HepG2 (cell line): Measurements from ENCODE around the gene ACVR2A. TPM values are rescaled to one million over a fixed set of nuclear protein-coding genes. Genes with fewer than 3 reads are reported as not detected.

Experiments
- ATM ChIP-seq: fragments of 450-650 bp; IDR thresholded peaks from 2 replicates; pipeline ENCODE4 v1.7.1; 2017; ENCODE audit warnings: mild to moderate bottlenecking, borderline replicate concordance
- CBFB ChIP-seq: sonication (generic); formaldehyde crosslinking; IDR thresholded peaks from 2 replicates; pipeline ENCODE4 v1.4.0; 2020; ENCODE audit warnings: missing genetic modification reagents
- CBX5 ChIP-seq: sonication (generic); formaldehyde crosslinking; IDR thresholded peaks from 2 replicates; pipeline ENCODE4 v1.4.0; 2020; ENCODE audit warnings: missing genetic modification reagents, borderline replicate concordance
- CENPX ChIP-seq: sonication (generic); formaldehyde crosslinking; IDR thresholded peaks from 2 replicates; pipeline ENCODE4 v1.9.0; 2021; ENCODE audit warnings: mild to moderate bottlenecking, missing genetic modification reagents, moderate library complexity
- FOXA3 ChIP-seq: IDR thresholded peaks from 2 replicates; pipeline ENCODE4 v1.6.1; 2016; ENCODE audit warnings: missing genetic modification reagents, missing compliant biosample characterization
- FOXP4 ChIP-seq: sonication (generic); formaldehyde crosslinking; IDR thresholded peaks from 2 replicates; pipeline ENCODE4 v1.4.0; 2020; ENCODE audit warnings: missing genetic modification reagents
- GLI4 ChIP-seq: sonication (generic); formaldehyde crosslinking; IDR thresholded peaks from 2 replicates; pipeline ENCODE4 v1.5.1; 2020; ENCODE audit warnings: missing genetic modification reagents, mild to moderate bottlenecking, moderate library complexity, borderline replicate concordance
- LCORL ChIP-seq, 2 experiments: fragments of 450-650 bp in 1 of 2; sonication (generic) in 1 of 2; formaldehyde crosslinking in 1 of 2; IDR thresholded peaks; 2 replicates each; pipeline versions ENCODE4 v1.5.0 to v1.6.1; 2017 to 2020; ENCODE audit warnings: antibody characterized with exemption in 1 of 2, missing genetic modification reagents in 1 of 2
- PAX8 ChIP-seq: sonication (generic); formaldehyde crosslinking; IDR thresholded peaks from 2 replicates; pipeline ENCODE4 v1.8.0; 2022; ENCODE audit warnings: mild to moderate bottlenecking, missing genetic modification reagents, borderline replicate concordance
- SIX1 ChIP-seq: sonication (generic); formaldehyde crosslinking; IDR thresholded peaks from 2 replicates; pipeline ENCODE4 v1.4.0; 2020; ENCODE audit warnings: missing genetic modification reagents, borderline replicate concordance
- SMAD3 ChIP-seq: sonication (generic); formaldehyde crosslinking; IDR thresholded peaks from 2 replicates; pipeline ENCODE4 v1.4.0; 2020; ENCODE audit warnings: missing genetic modification reagents
- SNRNP70 ChIP-seq: fragments of 200-400 bp; formaldehyde crosslinking; IDR thresholded peaks from 2 replicates; pipeline ENCODE4 v1.6.1; 2017; ENCODE audit warnings: mild to moderate bottlenecking, low read depth, low read length, moderate library complexity
- TCF7 ChIP-seq: sonication (generic); IDR thresholded peaks from 2 replicates; pipeline ENCODE4 v1.6.1; 2016; ENCODE audit warnings: antibody characterized with exemption, low read depth
- YEATS2 ChIP-seq: sonication (generic); formaldehyde crosslinking; IDR thresholded peaks from 2 replicates; pipeline ENCODE4 v1.4.0; 2020; ENCODE audit warnings: missing genetic modification reagents, borderline replicate concordance
- ZFP37 ChIP-seq: sonication (generic); formaldehyde crosslinking; IDR thresholded peaks from 2 replicates; pipeline ENCODE4 v1.4.0; 2020; ENCODE audit warnings: missing genetic modification reagents, borderline replicate concordance
- ZFY ChIP-seq: sonication (generic); formaldehyde crosslinking; IDR thresholded peaks from 2 replicates; pipeline ENCODE4 v1.4.0; 2020; ENCODE audit warnings: missing genetic modification reagents
- ZNF274 ChIP-seq: sonication (generic); formaldehyde crosslinking; IDR thresholded peaks from 2 replicates; pipeline ENCODE4 v1.5.1; 2020; ENCODE audit warnings: mild to moderate bottlenecking, missing genetic modification reagents
- ZNF629 ChIP-seq: sonication (generic); formaldehyde crosslinking; conservative IDR thresholded peaks from 2 replicates; pipeline ENCODE4 v1.5.0; 2020; ENCODE audit warnings: missing genetic modification reagents
- ZNF639 ChIP-seq: conservative IDR thresholded peaks from 2 replicates; pipeline ENCODE4 v1.6.1; 2018; ENCODE audit warnings: missing genetic modification reagents
- ZNF772 ChIP-seq: sonication (generic); formaldehyde crosslinking; IDR thresholded peaks from 2 replicates; pipeline ENCODE4 v1.5.0; 2020; ENCODE audit warnings: mild to moderate bottlenecking, missing genetic modification reagents
- ZNF784 ChIP-seq: sonication (generic); formaldehyde crosslinking; IDR thresholded peaks from 2 replicates; pipeline ENCODE4 v1.5.1; 2020; ENCODE audit warnings: missing genetic modification reagents, mild to moderate bottlenecking, borderline replicate concordance
- ZNF839 ChIP-seq: sonication (generic); formaldehyde crosslinking; IDR thresholded peaks from 2 replicates; pipeline ENCODE4 v1.4.0; 2020; ENCODE audit warnings: missing genetic modification reagents, mild to moderate bottlenecking, borderline replicate concordance
- polyA plus RNA-seq, 8 experiments: library from polyadenylated mRNA; depleted of rRNA in 3 of 8; stranded (reverse) in 7 of 8; unstranded in 1 of 8; fragments of >200 nt; fragmentation: Illumina TruSeq in 4 of 8; extraction: Trizol in 4 of 8; gene quantifications; 2 replicates each; pipeline versions ENCODE4 v1.2.1 to v1.2.3, GENCODE V29; 2011 to 2016; ENCODE audit warnings: low read depth in 4 of 8, missing spikeins in 1 of 8, mixed read lengths in 1 of 8; ENCODE audit not compliant: insufficient read depth in 1 of 8
- total RNA-seq, 5 experiments: library from RNA; depleted of rRNA; stranded (reverse); fragments of >200 nt; fragmentation: Illumina TruSeq; extraction: Trizol; gene quantifications; 2 replicates each; pipeline ENCODE4 v1.2.3, GENCODE V29; 2016; ENCODE audit warnings: low read depth in 1 of 5
- TF ChIP-seq, protein P1 (sequence below): sonication (generic); formaldehyde crosslinking; conservative IDR thresholded peaks from 2 replicates; pipeline ENCODE4 v1.8.0; 2022; ENCODE audit warnings: missing genetic modification reagents

ACVR2A gene
- total and polyA plus RNA-seq, 2 of the 13 experiments (the other 11 are each of a cell fraction or from before 2014, with no cell fraction given), result 8.3 to 18.0 TPM

- TF ChIP-seq, protein P1, sequence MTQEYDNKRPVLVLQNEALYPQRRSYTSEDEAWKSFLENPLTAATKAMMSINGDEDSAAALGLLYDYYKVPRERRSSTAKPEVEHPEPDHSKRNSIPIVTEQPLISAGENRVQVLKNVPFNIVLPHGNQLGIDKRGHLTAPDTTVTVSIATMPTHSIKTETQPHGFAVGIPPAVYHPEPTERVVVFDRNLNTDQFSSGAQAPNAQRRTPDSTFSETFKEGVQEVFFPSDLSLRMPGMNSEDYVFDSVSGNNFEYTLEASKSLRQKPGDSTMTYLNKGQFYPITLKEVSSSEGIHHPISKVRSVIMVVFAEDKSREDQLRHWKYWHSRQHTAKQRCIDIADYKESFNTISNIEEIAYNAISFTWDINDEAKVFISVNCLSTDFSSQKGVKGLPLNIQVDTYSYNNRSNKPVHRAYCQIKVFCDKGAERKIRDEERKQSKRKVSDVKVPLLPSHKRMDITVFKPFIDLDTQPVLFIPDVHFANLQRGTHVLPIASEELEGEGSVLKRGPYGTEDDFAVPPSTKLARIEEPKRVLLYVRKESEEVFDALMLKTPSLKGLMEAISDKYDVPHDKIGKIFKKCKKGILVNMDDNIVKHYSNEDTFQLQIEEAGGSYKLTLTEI (CRISPR knock-in tag), result no peak
- no peak for TF ChIP-seq PAX8 (CRISPR knock-in tag)
- TF ChIP-seq TCF7, result no peak
- peak; percentile 49; the same call in 1 of the 2 replicates for TF ChIP-seq ZNF784 (CRISPR knock-in tag)
- TF ChIP-seq ZNF839, result 0 out of 2 replicates have a peak, but pooled peaks have one; percentile 69
- TF ChIP-seq GLI4, result 0 out of 2 replicates have a peak, but pooled peaks have one; percentile 76
- peak; percentile 3; the same call in 1 of the 2 replicates for TF ChIP-seq FOXA3 (CRISPR knock-in tag)
- peak; percentile 79 for TF ChIP-seq CBX5
- TF ChIP-seq ZNF274 (CRISPR knock-in tag), result peak; percentile 78; the same call in 1 of the 2 replicates
- TF ChIP-seq ATM, result no peak
- peak; percentile 99 for TF ChIP-seq ZFY (CRISPR knock-in tag)
- TF ChIP-seq LCORL (IDR thresholded peaks at IDR 0.05), result no peak
- TF ChIP-seq LCORL (CRISPR knock-in tag; IDR thresholded peaks at IDR 0.05), result no peak; the same call in none of the 2 replicates
- TF ChIP-seq ZNF772, result peak; percentile 84
- peak; percentile 41 for TF ChIP-seq FOXP4 (CRISPR knock-in tag)
- TF ChIP-seq ZNF629 (CRISPR knock-in tag), result no peak
- peak; percentile 85 for TF ChIP-seq ZNF639 (CRISPR knock-in tag)
- no peak for TF ChIP-seq SNRNP70
- TF ChIP-seq CENPX (CRISPR knock-in tag), result no peak
- TF ChIP-seq SMAD3 (CRISPR knock-in tag), result peak; percentile 87; the same call in 1 of the 2 replicates
- TF ChIP-seq CBFB, result peak; percentile 78
- no peak for TF ChIP-seq ZFP37 (CRISPR knock-in tag)
- TF ChIP-seq SIX1 (CRISPR knock-in tag), result no peak
- TF ChIP-seq YEATS2 (CRISPR knock-in tag), result peak; percentile 70
Measured at GRCh38 chr2:147843864-147844696, 749 bp upstream of the ACVR2A start (continued).
